Muscle of arm (tissue), 12 donors: ENCODE measurements around the gene RERE. TPM values are rescaled to one million over a fixed set of nuclear protein-coding genes. Genes with fewer than 3 reads are reported as not detected.
"Not testable (repeated sequence)": the region's sequence is repeated elsewhere in the genome, so short reads cannot be mapped to it uniquely, and the experiment has no call there.

ENCODE experiments used
- DNase-seq: peaks from one replicate; pipeline ENCODE4 v3.0.0-alpha.2; 2013
- polyA plus RNA-seq, 12 donors: library from polyadenylated mRNA; unstranded; fragments of 120-200 nt; gene quantifications; one replicate each; pipeline ENCODE4 v1.2.1, GENCODE V29; 2013; ENCODE audit not compliant: insufficient read length in 12 of 12

The RERE gene
- polyA plus RNA-seq, 12 donors: 51.1 to 118 (median 75.5) TPM; not detected in 1

GRCh38 chr1:8384088-8384487 lies 433.4 kb downstream of the RERE start:
- DNase-seq: no peak

GRCh38 chr1:8382608-8383505 lies 434.6 kb downstream of the RERE start:
- no peak for DNase-seq

- no peak for DNase-seq
Observed at GRCh38 chr1:8382051-8382505, 435.4 kb downstream of the RERE start.

GRCh38 chr1:8381618-8382017 lies 435.8 kb downstream of the RERE start:
- no peak for DNase-seq

GRCh38 chr1:8380310-8380709 lies 437.1 kb downstream of the RERE start:
- not testable (repeated sequence) for DNase-seq

- no peak for DNase-seq
Observed at GRCh38 chr1:8379513-8380186, 437.8 kb downstream of the RERE start.

GRCh38 chr1:8378981-8379470 lies 438.4 kb downstream of the RERE start:
- DNase-seq: no peak

GRCh38 chr1:8378178-8378577 lies 439.3 kb downstream of the RERE start:
- no peak for DNase-seq

GRCh38 chr1:8377271-8377981 lies 440.0 kb downstream of the RERE start:
- no peak for DNase-seq

- DNase-seq: no peak
Observed at GRCh38 chr1:8376358-8376840, 441.0 kb downstream of the RERE start.

- DNase-seq: no peak
Observed at GRCh38 chr1:8374812-8375211, 442.6 kb downstream of the RERE start.

GRCh38 chr1:8374356-8374755 lies 443.1 kb downstream of the RERE start:
- no peak for DNase-seq

GRCh38 chr1:8373581-8374241 lies 443.7 kb downstream of the RERE start:
- peak; percentile 90 for DNase-seq

GRCh38 chr1:8373125-8373524 lies 444.3 kb downstream of the RERE start:
- DNase-seq: no peak

- DNase-seq: no peak
Observed at GRCh38 chr1:8371372-8371991, 446.0 kb downstream of the RERE start.

- DNase-seq: peak; percentile 71
Observed at GRCh38 chr1:8370905-8371315, 446.5 kb downstream of the RERE start.

GRCh38 chr1:8370046-8370881 lies 447.2 kb downstream of the RERE start:
- DNase-seq: no peak

- no peak for DNase-seq
Observed at GRCh38 chr1:8368956-8369639, 448.3 kb downstream of the RERE start.

GRCh38 chr1:8367571-8368194 lies 449.8 kb downstream of the RERE start:
- DNase-seq: no peak
